HG03066 (cell line): ENCODE results near the gene SLC38A6.

ENCODE experiments used
- ATAC-seq: cut with Tn5 transposase; IDR thresholded peaks from one replicate; pipeline ENCODE4 v1.9.1; 2021; ENCODE audit warnings: low read depth; ENCODE audit not compliant: unreplicated experiment

The SLC38A6 gene

GRCh38 chr14:60975551-60975950 lies 5.5 kb upstream of the SLC38A6 start:
- no peak for ATAC-seq

DNA sequence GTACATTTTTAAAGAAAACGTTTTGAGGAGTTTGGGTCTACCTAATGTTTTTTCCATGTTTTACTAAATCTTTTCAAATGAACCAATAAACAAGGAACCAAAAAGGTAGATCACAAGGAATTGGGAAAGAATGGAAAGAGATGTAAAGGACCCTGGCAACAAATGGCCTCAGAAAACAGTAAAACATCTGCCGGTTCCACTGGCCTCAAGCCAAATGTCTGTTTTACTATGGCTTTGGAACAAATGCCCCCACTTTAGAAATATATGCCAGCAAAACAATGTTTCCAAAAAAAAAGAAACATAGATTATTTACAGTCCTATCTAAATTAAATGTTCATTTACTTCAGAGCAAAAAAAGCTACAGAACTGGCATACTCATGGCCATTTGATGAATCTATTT lies 3.2 kb upstream of the SLC38A6 start:
- no peak for ATAC-seq

- no peak for ATAC-seq
Observed at GRCh38 chr14:60981633-60982455, 799 bp downstream of the SLC38A6 start.

DNA sequence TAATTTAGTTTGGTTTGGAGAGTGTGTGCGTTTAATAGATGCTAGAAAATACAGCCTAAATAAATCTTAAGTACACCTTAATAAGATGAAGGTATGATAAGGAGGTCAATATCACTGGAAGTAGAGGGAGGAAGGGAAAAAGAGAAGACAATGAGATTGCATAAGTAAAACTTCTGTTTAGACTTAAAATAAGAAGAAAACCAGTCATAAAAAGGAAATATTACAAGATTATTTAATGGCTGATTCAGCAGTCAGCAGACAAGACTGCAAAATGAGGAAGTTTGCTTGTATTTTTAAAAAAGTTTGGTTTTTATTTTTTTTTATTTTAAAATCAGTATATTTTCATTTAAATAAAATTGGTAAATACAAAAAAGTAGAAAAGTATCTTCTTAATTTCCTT lies 3.2 kb downstream of the SLC38A6 start:
- ATAC-seq = no peak

DNA sequence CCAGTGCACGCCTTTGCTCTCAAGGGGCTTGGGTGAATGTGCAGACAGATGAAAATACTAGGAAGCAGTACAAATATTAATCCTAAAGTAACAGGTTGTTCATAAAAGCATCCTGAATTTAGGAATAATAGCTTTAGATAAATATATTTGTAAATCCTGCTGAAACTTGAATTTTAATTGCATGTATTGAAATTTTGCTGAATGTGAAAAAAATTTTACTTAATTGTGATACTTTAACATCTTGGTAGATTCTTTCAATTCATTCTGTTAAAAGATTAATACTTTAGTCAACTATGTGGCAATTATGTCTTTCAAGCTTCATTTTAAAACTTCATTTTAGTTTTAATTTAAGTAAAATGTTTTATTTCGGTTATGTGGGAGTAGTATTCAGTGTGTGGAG lies 5.5 kb downstream of the SLC38A6 start:
- ATAC-seq = no peak

- no peak for ATAC-seq
Observed at GRCh38 chr14:60989599-60989998, 8.6 kb downstream of the SLC38A6 start.

DNA sequence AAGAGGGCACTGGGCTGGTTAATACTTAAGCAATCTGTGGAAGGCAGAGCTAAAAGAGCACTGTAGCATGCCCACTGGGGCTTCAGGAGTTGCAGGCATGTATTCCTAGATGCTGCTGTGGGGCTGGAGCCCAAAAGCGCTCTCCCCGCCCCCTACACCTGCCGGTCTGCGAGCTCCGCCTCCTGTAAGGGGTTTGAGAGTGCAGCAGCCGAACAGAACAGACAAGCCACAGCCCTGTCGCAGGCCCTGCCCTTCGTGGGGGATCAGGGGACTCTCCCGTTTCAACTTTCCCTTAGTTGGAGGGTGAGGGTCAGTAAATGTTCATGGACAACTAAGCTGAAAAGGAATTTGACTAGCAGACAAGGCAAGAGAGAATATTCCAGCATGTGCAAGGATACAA lies 17.6 kb downstream of the SLC38A6 start:
- no peak for ATAC-seq

GRCh38 chr14:60999536-60999935 lies 18.5 kb downstream of the SLC38A6 start:
- ATAC-seq = no peak

- no peak for ATAC-seq
Observed at GRCh38 chr14:61003571-61003970, 22.5 kb downstream of the SLC38A6 start.

- ATAC-seq = no peak
Observed at GRCh38 chr14:61019537-61019936, 38.5 kb downstream of the SLC38A6 start.

- ATAC-seq = no peak
Observed at GRCh38 chr14:61025251-61026223, 44.5 kb downstream of the SLC38A6 start.

- no peak for ATAC-seq
Observed at GRCh38 chr14:61026526-61026925, 45.5 kb downstream of the SLC38A6 start.

GRCh38 chr14:61031026-61031425 lies 50.0 kb downstream of the SLC38A6 start:
- no peak for ATAC-seq

DNA sequence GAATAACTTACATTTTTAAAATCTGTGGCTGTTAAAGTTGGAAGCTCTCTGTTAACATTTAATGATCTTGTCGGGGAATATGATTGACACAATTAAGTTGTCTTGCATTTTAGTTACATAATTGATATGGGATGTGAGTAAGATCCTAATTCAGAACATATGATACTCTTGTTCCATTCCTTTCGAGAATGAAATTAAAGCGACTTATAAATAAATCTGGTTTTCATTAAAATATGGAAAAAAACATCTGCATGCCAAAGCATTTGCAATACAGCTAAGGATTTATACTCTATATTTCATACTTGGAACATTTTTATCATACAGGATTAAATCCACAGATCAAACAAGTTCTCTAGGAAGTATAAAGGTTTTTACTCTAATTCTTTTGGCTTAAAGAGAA lies 52.0 kb downstream of the SLC38A6 start:
- no peak for ATAC-seq

GRCh38 chr14:61033855-61034254 lies 52.8 kb downstream of the SLC38A6 start:
- no peak for ATAC-seq

- peak; percentile 90 for ATAC-seq
Observed at GRCh38 chr14:61034416-61035120, 53.5 kb downstream of the SLC38A6 start.

GRCh38 chr14:61037215-61037614 lies 56.2 kb downstream of the SLC38A6 start:
- no peak for ATAC-seq

GRCh38 chr14:61041704-61042103 lies 60.7 kb downstream of the SLC38A6 start:
- no peak for ATAC-seq

GRCh38 chr14:61042220-61042619 lies 61.2 kb downstream of the SLC38A6 start:
- no peak for ATAC-seq

- no peak for ATAC-seq
Observed at GRCh38 chr14:61043506-61043905, 62.5 kb downstream of the SLC38A6 start.

DNA sequence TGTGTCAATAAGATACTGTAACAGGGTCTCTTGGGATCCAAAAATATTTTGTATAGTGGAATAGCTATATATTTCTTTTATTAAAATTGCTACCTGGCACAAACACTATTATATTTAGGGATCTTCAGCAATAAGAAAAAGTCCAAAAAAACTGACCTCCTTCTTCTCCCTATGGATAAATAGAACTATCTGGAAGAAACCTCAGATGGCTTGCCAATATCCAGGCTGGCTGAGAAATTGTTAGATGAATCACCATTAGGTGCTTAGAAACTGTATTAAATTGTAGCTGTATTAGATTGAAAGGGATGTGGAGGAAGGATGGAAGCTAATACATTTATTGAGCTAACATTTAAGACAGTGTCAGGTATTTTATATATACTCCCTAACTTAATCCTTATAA lies 66.0 kb downstream of the SLC38A6 start:
- no peak for ATAC-seq
